Aorta (tissue), 5 donors: ENCODE measurements around the gene BSX. TPM values are rescaled to one million over a fixed set of nuclear protein-coding genes. Genes with fewer than 3 reads are reported as not detected.

Experiments
- ATAC-seq: fragments of 200-7000 bp; cut with Tn5 transposase; one replicate; pipeline ENCODE4 v1.9.1; 2022; ENCODE audit warnings: moderate library complexity; ENCODE audit not compliant: low FRiP score
- DNase-seq, 2 donors: peaks; one replicate each; pipeline ENCODE4 v3.0.0-alpha.2; 2020
- H3K27ac ChIP-seq, 2 donors: one replicate each; pipeline ENCODE4 v1.5.1; 2013; ENCODE audit warnings: low read length in 2 of 2, mild to moderate bottlenecking in 2 of 2, moderate library complexity in 2 of 2, control low read depth in 1 of 2, inconsistent platforms in 1 of 2, low read depth in 1 of 2
- H3K27me3 ChIP-seq, 2 donors: one replicate each; pipeline ENCODE4 v1.6.1; 2013; ENCODE audit warnings: control low read depth in 1 of 2, low read length in 1 of 2, mild to moderate bottlenecking in 1 of 2, moderate library complexity in 1 of 2; ENCODE audit not compliant: insufficient read depth in 2 of 2, control insufficient read depth in 1 of 2
- H3K36me3 ChIP-seq, 2 donors: one replicate each; pipeline ENCODE4 v1.6.1; 2013; ENCODE audit warnings: control low read depth in 1 of 2, low read length in 1 of 2, mild to moderate bottlenecking in 1 of 2; ENCODE audit not compliant: insufficient read depth in 2 of 2, control insufficient read depth in 1 of 2
- H3K4me1 ChIP-seq, 2 donors: one replicate each; pipeline ENCODE4 v1.6.1; 2013; ENCODE audit warnings: low read length in 2 of 2, control low read depth in 1 of 2, mild to moderate bottlenecking in 1 of 2, moderate library complexity in 1 of 2; ENCODE audit not compliant: insufficient read depth in 2 of 2, control insufficient read depth in 1 of 2
- H3K4me3 ChIP-seq, 2 donors: one replicate each; pipeline ENCODE4 v1.5.1; 2013; ENCODE audit warnings: low read length in 2 of 2, control low read depth in 1 of 2, mild to moderate bottlenecking in 1 of 2
- H3K9me3 ChIP-seq: one replicate; pipeline ENCODE4 v1.6.1; 2013; ENCODE audit warnings: mild to moderate bottlenecking, low read length; ENCODE audit not compliant: control insufficient read depth
- WGBS, 2 donors: extraction: QIAGEN DNeasy Blood & Tissue Kit; methylation state at CpG; one replicate each; pipeline ENCODE4 v1.1.7; 2013; 5-methylcytosine and 5-hydroxymethylcytosine counted together
- intact Hi-C, 2 donors: fragments of 100-400 bp; cut with DNase I; formaldehyde crosslinking; loops; one replicate each; pipeline versions ENCODE4 v1.14.2 to v1.15.0; 2022
- polyA plus RNA-seq, 2 donors: library from polyadenylated mRNA; stranded (reverse); fragments of 200-250 nt; gene quantifications; one replicate each; pipeline ENCODE4 v1.2.3, GENCODE V29; 2013
- total RNA-seq, 2 donors: library from RNA; stranded (reverse); fragmentation: NEBNext Ultra II Directional; extraction: Animal tissue kit (Norgen Biotek cat#: 25700); gene quantifications; one replicate each; pipeline ENCODE4 v1.2.1, GENCODE V29; 2021
- donor health status: healthy with polysubstance abuse.
- donor health status: Bipolar disorder and iron deficiency.
- donor health status: DM: no; HTN: no; CAD: no.
- donor health status: DM: no; HTN: no; CAD: no.
- donor health status: DM: yes; HTN: yes; CAD: no.

The BSX gene
- total and polyA plus RNA-seq, 4 donors, result not detected

DNA sequence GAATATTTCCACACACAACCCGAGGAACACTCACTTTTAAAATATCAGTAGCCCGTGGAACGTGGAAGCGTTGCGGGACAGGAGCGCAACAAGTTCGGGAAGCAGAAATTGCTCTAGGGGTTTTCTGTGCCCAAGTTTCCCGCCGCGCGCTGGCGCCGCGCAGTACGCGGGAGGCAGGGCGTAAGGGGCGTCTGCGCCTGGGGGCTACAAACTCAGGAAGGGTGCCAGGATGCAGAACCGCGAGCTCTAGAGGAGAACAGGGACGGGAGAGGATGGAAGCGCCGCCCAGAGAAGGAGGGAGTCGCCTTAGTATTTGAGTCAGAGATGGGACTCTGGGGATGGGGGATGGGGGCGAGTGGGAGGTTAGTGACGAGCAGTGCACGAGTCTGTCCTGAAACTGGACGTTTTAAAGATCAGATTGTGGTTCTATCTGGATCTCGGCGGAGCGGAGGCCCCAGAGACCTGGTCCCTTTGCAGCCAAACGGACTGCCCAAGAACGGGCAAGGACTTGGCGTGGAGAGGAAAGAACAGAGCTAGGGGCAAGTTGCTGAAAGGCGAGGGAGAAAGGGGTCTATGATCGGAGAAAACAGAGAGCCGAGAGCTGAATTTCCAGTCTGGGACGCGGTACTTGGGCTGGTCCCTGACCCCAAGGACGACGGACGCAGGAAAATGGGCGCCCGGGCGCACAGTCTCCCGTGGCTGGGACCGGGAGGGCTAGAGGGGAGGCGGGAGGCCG, 4.7 kb downstream of the BSX start:
- intact Hi-C loops, result no loop called here
- H3K4me1 ChIP-seq, result no peaks in the 10 kb centered on the region
- H3K36me3 ChIP-seq, result no peaks in the 10 kb centered on the region
- H3K9me3 ChIP-seq, result no peaks in the 10 kb centered on the region
- DNase-seq (no peak), ATAC-seq (no peak)
- no peak overlapping the region for H3K4me3 ChIP-seq
- peaks cover 0 to 2% of the 10 kb centered on the region in 2 donors for H3K27me3 ChIP-seq
- no peak overlapping the region for H3K27ac ChIP-seq
- WGBS, 2 donors, result 3% methylated on average over 46 to 50 of the region's 50 CpGs

- WGBS, 2 donors, result 10% methylated on average over 21 of the region's 21 CpGs
- no peak for ATAC-seq
- peaks cover 0 to 2% of the 10 kb centered on the region in 2 donors for H3K27me3 ChIP-seq
These were observed 5.4 kb downstream of the BSX start for GRCh38 chr11:122976061-122976733.

DNA sequence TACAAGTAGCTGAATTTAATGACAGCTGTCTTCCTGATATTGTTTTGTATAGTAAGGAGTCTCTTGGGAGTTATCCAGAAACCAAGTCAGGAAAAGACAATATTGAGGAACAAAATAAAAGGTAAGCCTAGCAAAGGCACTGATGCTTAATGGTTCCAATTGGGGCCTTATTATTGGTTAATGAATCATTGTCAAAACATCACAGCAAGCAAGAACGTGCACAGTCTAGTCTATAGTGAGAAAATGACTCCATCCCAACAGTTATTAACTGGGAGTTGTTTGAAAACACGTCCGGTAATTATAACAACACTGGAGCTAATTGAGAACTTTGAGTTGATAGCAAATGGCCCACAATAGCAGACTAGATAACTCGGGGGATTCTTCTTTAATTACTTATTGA, 17.7 kb downstream of the BSX start:
- DNase-seq (no peak), ATAC-seq (no peak)
- no peak overlapping the region for H3K4me3 ChIP-seq
- H3K36me3 ChIP-seq, result peaks cover 0 to 2% of the 10 kb centered on the region in 2 donors
- 78 to 82% methylated on average over 4 of the region's 4 CpGs for WGBS, 2 donors
- intact Hi-C loops, result no loop called here
- H3K4me1 ChIP-seq, result no peaks in the 10 kb centered on the region
- H3K27ac ChIP-seq, result no peak overlapping the region
- no peaks in the 10 kb centered on the region for H3K9me3 ChIP-seq
- H3K27me3 ChIP-seq, result no peaks in the 10 kb centered on the region

More at GRCh38 chr11:122976061-122976733, 5.4 kb downstream of the BSX start:
- intact Hi-C loops, result no loop called here
- no peak overlapping the region for H3K4me3 ChIP-seq
- no peak overlapping the region for H3K27ac ChIP-seq
- no peak for DNase-seq
- no peaks in the 10 kb centered on the region for H3K36me3 ChIP-seq
- no peaks in the 10 kb centered on the region for H3K4me1 ChIP-seq
- no peaks in the 10 kb centered on the region for H3K9me3 ChIP-seq

DNA sequence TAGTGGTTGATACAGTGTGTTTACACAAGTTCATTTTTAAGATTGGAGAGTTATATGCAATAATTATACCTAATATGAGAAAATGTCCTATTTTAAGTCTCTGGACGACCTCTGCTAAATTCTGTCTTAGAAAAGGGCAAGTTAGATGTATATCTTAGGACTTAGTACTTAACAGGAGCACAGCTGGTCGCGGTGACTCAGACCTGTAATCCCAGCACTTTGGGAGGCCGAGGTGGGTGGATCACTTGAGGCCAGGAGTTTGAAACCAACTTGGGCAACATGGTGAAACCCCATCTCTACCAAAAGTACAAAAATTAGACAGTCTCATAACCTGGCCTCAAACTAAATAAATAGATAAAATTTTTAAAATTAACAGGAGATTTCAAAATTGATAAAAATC, 27.2 kb downstream of the BSX start:
- Histone ChIP-seq H3K27me3 (no peaks in the 10 kb centered on the region), H3K4me3 (no peak overlapping the region), H3K4me1 (no peaks in the 10 kb centered on the region), H3K36me3 (peaks cover 0 to 6% of the 10 kb centered on the region in 2 donors), H3K9me3 (no peaks in the 10 kb centered on the region), H3K27ac (no peak overlapping the region)
- WGBS, 2 donors, result 93% methylated on average over 4 of the region's 4 CpGs
- ATAC-seq, result no peak
- intact Hi-C loops, result no loop called here
- no peak for DNase-seq

- WGBS, 2 donors, result 55 to 62% methylated on average over 2 of the region's 2 CpGs
- H3K27ac ChIP-seq, result no peak overlapping the region
- no peaks in the 10 kb centered on the region for H3K9me3 ChIP-seq
- no peak for ATAC-seq
- H3K36me3 ChIP-seq, result peaks cover 4 to 10% of the 10 kb centered on the region in 2 donors
- no peaks in the 10 kb centered on the region for H3K4me1 ChIP-seq
- intact Hi-C loops, result no loop called here
- H3K4me3 ChIP-seq, result no peak overlapping the region
- no peaks in the 10 kb centered on the region for H3K27me3 ChIP-seq
- no peak for DNase-seq
These were observed 30.4 kb downstream of the BSX start for GRCh38 chr11:122951211-122951610.

GRCh38 chr11:122938557-122938956, 43.1 kb downstream of the BSX start:
- Histone ChIP-seq H3K9me3 (peaks cover 1% of the 10 kb centered on the region), H3K4me1 (no peaks in the 10 kb centered on the region), H3K27me3 (no peaks in the 10 kb centered on the region), H3K27ac (no peak overlapping the region), H3K36me3 (peaks cover 0 to 3% of the 10 kb centered on the region in 2 donors), H3K4me3 (no peak overlapping the region)
- 89 to 96% methylated on average over 2 of the region's 2 CpGs for WGBS, 2 donors
- DNase-seq (no peak), ATAC-seq (no peak)
- intact Hi-C loops, result no loop called here

DNA sequence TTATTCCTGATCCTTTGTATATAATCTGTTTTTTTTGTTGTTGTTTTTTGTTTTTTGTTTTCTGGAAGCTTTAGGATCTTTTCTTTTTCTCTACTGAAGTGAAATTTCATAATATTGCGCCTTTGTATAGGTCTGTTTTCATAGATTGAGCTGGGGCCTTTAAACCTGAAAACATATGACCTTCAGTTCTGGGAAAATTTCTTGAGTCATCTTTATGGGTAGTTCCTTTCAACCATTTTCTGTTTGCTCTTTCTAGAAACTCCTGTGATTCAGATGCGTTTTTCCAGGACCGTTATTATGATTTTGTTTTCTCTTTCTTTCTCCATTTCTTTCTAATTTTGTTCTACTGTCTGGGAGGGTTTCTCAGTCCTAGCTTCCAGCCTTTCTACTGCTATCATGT, 43.7 kb downstream of the BSX start:
- Histone ChIP-seq H3K4me3 (no peak overlapping the region), H3K27me3 (no peaks in the 10 kb centered on the region), H3K36me3 (peaks cover 0 to 3% of the 10 kb centered on the region in 2 donors), H3K27ac (no peak overlapping the region), H3K4me1 (no peaks in the 10 kb centered on the region), H3K9me3 (peaks cover 1% of the 10 kb centered on the region)
- DNase-seq (no peak), ATAC-seq (no peak)
- intact Hi-C loops, result no loop called here
- 91% methylated on average over 3 of the region's 3 CpGs for WGBS, 2 donors

- H3K27ac ChIP-seq, result no peak overlapping the region
- peaks cover 0 to 2% of the 10 kb centered on the region in 2 donors for H3K36me3 ChIP-seq
- H3K4me3 ChIP-seq, result no peak overlapping the region
- no peaks in the 10 kb centered on the region for H3K4me1 ChIP-seq
- DNase-seq (no peak), ATAC-seq (no peak)
- no peaks in the 10 kb centered on the region for H3K27me3 ChIP-seq
- peaks cover 1% of the 10 kb centered on the region for H3K9me3 ChIP-seq
- intact Hi-C loops, result no loop called here
- 64 to 66% methylated on average over 2 of the region's 2 CpGs for WGBS, 2 donors
These were observed 48.2 kb downstream of the BSX start for GRCh38 chr11:122933416-122933815.

- DNase-seq, result no peak
- H3K4me1 ChIP-seq, result no peaks in the 10 kb centered on the region
- H3K27me3 ChIP-seq, result no peaks in the 10 kb centered on the region
- intact Hi-C loops, result no loop called here
- H3K9me3 ChIP-seq, result peaks cover 1% of the 10 kb centered on the region
- H3K4me3 ChIP-seq, result no peak overlapping the region
- H3K27ac ChIP-seq, result no peak overlapping the region
- WGBS, 2 donors, result 76 to 79% methylated on average over 6 of the region's 6 CpGs
- peaks cover 0 to 2% of the 10 kb centered on the region in 2 donors for H3K36me3 ChIP-seq
- no peak for ATAC-seq
These were observed 50.1 kb downstream of the BSX start for GRCh38 chr11:122931510-122931909.
